B cell (primary cell): ENCODE measurements around the gene PIP4K2C. TPM values are rescaled to one million over a fixed set of nuclear protein-coding genes. Genes with fewer than 3 reads are reported as not detected.

ENCODE experiments used
- ATAC-seq: fragments of 200-7000 bp; cut with Tn5 transposase; one replicate; pipeline ENCODE4 v1.10.0; 2021; ENCODE audit warnings: low read depth, mild to moderate bottlenecking, moderate number of reproducible peaks, moderate library complexity
- CTCF ChIA-PET: fragments of 350-600 bp; sonication (Branson Sonifier 250); formaldehyde crosslinking; loops from one replicate; lab custom pipeline; 2021; ENCODE audit warnings: antibody characterized with exemption, inconsistent platforms; lab: Charles Lee
- POLR2A ChIA-PET: fragments of 350-600 bp; sonication (Branson Sonifier 250); formaldehyde crosslinking; loops from one replicate; lab custom pipeline; 2021; ENCODE audit warnings: antibody characterized with exemption; lab: Charles Lee
- DNase-seq: peaks from one replicate; pipeline ENCODE4 v3.0.0; 2013
- H2AFZ ChIP-seq: 2 replicates; pipeline ENCODE4 v1.6.1; 2012; ENCODE audit warnings: mild to moderate bottlenecking, low read depth, low read length; ENCODE audit not compliant: insufficient read depth, poor library complexity, severe bottlenecking
- H3K27ac ChIP-seq, 2 donors: 1 replicate in 1 of 2; 2 replicates in 1 of 2; pipeline ENCODE4 v1.5.1; 2012 to 2013; ENCODE audit warnings: low read length in 2 of 2, mild to moderate bottlenecking in 2 of 2, moderate library complexity in 1 of 2
- H3K27me3 ChIP-seq, 4 experiments: fragments of 200-600 bp in 1 of 4; sonication (generic) in 1 of 4; replicated peaks in 1 of 4; 1 replicate in 2 of 4; 2 replicates in 2 of 4; pipeline versions ENCODE4 v1.6.1 to v1.7.0; 2013 to 2016; ENCODE audit warnings: low read length in 3 of 4, mild to moderate bottlenecking in 2 of 4, mixed read lengths in 1 of 4, moderate library complexity in 1 of 4; ENCODE audit not compliant: insufficient read depth in 4 of 4, control insufficient read depth in 3 of 4; ENCODE audit errors: control extremely low read depth in 1 of 4
- H3K36me3 ChIP-seq, 2 experiments: replicated peaks in 1 of 2; 1 replicate in 1 of 2; 2 replicates in 1 of 2; pipeline versions ENCODE4 v1.6.1 to v1.7.1; 2013; ENCODE audit warnings: low read length in 1 of 2; ENCODE audit not compliant: insufficient read depth in 2 of 2, control insufficient read depth in 1 of 2; ENCODE audit errors: control extremely low read depth in 1 of 2, extremely low read depth in 1 of 2
- H3K4me1 ChIP-seq, 2 donors: fragments of 200-600 bp in 1 of 2; sonication (generic) in 1 of 2; 1 replicate in 1 of 2; 2 replicates in 1 of 2; pipeline versions ENCODE4 v1.5.1 to v1.6.1; 2013 to 2017; ENCODE audit warnings: low read length in 2 of 2; ENCODE audit not compliant: control insufficient read depth in 2 of 2, insufficient read depth in 2 of 2
- H3K4me2 ChIP-seq: replicated peaks from 2 replicates; pipeline ENCODE3; 2012; ENCODE audit warnings: mild to moderate bottlenecking, low read depth, low read length; ENCODE audit not compliant: poor library complexity, severe bottlenecking
- H3K4me3 ChIP-seq, 5 experiments: fragments of 200-600 bp in 1 of 5; sonication (generic) in 1 of 5; 1 replicate in 3 of 5; 2 replicates in 2 of 5; pipeline versions ENCODE4 v1.5.1 to v1.7.0; 2011 to 2016; ENCODE audit warnings: low read length in 4 of 5, mild to moderate bottlenecking in 4 of 5, low read depth in 2 of 5, control low read depth in 1 of 5, moderate library complexity in 1 of 5; ENCODE audit not compliant: insufficient read depth in 1 of 5; ENCODE audit errors: control extremely low read depth in 1 of 5, extremely low read depth in 1 of 5
- H3K79me2 ChIP-seq: fragments of 200-600 bp; sonication (generic); one replicate; pipeline ENCODE4 v1.6.0; 2016; ENCODE audit warnings: low read length; ENCODE audit not compliant: control insufficient read depth, insufficient read depth
- H3K9ac ChIP-seq: fragments of 200-600 bp; sonication (generic); 2 replicates; pipeline ENCODE4 v1.6.1; 2017; ENCODE audit warnings: mild to moderate bottlenecking, low read length, moderate library complexity
- H3K9me3 ChIP-seq, 3 donors: one replicate each; pipeline versions ENCODE4 v1.6.1 to v1.7.1; 2013; ENCODE audit warnings: low read length in 2 of 3; ENCODE audit not compliant: control insufficient read depth in 2 of 3, insufficient read depth in 1 of 3; ENCODE audit errors: control extremely low read depth in 1 of 3
- H4K20me1 ChIP-seq: 2 replicates; pipeline ENCODE4 v1.6.0; 2012; ENCODE audit warnings: mild to moderate bottlenecking, low read length; ENCODE audit not compliant: insufficient read depth, control insufficient read depth, poor library complexity, severe bottlenecking
- H3K27ac Mint-ChIP-seq: one replicate; pipeline ENCODE4 v1.8.0; 2021; ENCODE audit warnings: mixed read lengths
- H3K27me3 Mint-ChIP-seq: one replicate; pipeline ENCODE4 v1.8.0; 2021; ENCODE audit warnings: mixed read lengths
- H3K4me1 Mint-ChIP-seq: one replicate; pipeline ENCODE4 v1.8.0; 2021; ENCODE audit warnings: mixed read lengths
- H3K4me3 Mint-ChIP-seq: one replicate; pipeline ENCODE4 v1.8.0; 2021; ENCODE audit warnings: mixed read lengths
- H3K9me3 Mint-ChIP-seq: one replicate; pipeline ENCODE4 v1.8.0; 2022; ENCODE audit warnings: mixed read lengths; ENCODE audit not compliant: insufficient read depth
- CTCF ChIP-seq: fragments of 200-600 bp; IDR thresholded peaks from one replicate; pipeline ENCODE4 v1.8.0; 2022; ENCODE audit warnings: antibody characterized with exemption, mild to moderate bottlenecking
- EZH2 ChIP-seq: IDR thresholded peaks from 2 replicates; pipeline ENCODE4 v1.6.1; 2012; ENCODE audit warnings: borderline replicate concordance, low read depth, mild to moderate bottlenecking, moderate library complexity, low read length; ENCODE audit not compliant: insufficient read depth, poor library complexity, severe bottlenecking
- WGBS: methylation state at CpG from one replicate; pipeline ENCODE4 v1.1.5; 2013; ENCODE audit warnings: missing lambda C conversion rate; ENCODE audit not compliant: insufficient coverage; 5-methylcytosine and 5-hydroxymethylcytosine counted together
- intact Hi-C: fragments of 100-400 bp; cut with micrococcal nuclease; formaldehyde crosslinking; loops from one replicate; pipeline ENCODE4 v1.10.0; 2022
- polyA plus RNA-seq: library from polyadenylated mRNA; depleted of rRNA; stranded (reverse); fragments of >200 nt; gene quantifications from 2 replicates; pipeline ENCODE4 v1.2.3, GENCODE V29; 2012
- total RNA-seq, 2 donors: library from RNA; stranded (reverse); fragments of 120-200 nt in 1 of 2; gene quantifications; 1 replicate in 1 of 2; 2 replicates in 1 of 2; pipeline versions ENCODE4 v1.2.3 to v1.2.4, GENCODE V29; 2013 to 2022

Gene PIP4K2C
- total and polyA plus RNA-seq, 2 donors (not counting 1 experiment from before 2014, with no cell fraction given) = 20.1 to 21.3 TPM

GRCh38 chr12:57625261-57626032 lies 34.5 kb downstream of the PIP4K2C start:
- Mint-ChIP-seq H3K4me1 (peaks cover 33% of the 10 kb centered on the region), H3K27ac (no peak overlapping the region), H3K4me3 (no peak overlapping the region), H3K9me3 (no peaks in the 10 kb centered on the region), H3K27me3 (peaks cover 88% of the 10 kb centered on the region)
- CTCF ChIA-PET = interaction anchor here (0.9 to 3.3 kb wide), 5 partner anchors 8 to 166 kb away, joined by 3 to 17 read pairs (median 4); partner anchors contain the start of genes B4GALNT1 and GLI1
- no peak for ATAC-seq
- Histone ChIP-seq H4K20me1 (peaks cover 3% of the 10 kb centered on the region), H3K9me3 (peaks cover 0 to 20% (median 0%) of the 10 kb centered on the region in 3 donors), H3K27me3 (peaks cover 0 to 97% (median 76%) of the 10 kb centered on the region in 4 experiments), H3K4me1 (peaks cover 27 to 46% of the 10 kb centered on the region in 2 donors), H3K79me2 (no peaks in the 10 kb centered on the region), H3K4me3 (no peak overlapping the region), H2AFZ (no peak overlapping the region), H3K36me3 (no peaks in the 10 kb centered on the region), H3K9ac (no peak overlapping the region), H3K4me2 (no peak overlapping the region), H3K27ac (no peak overlapping the region)
- intact Hi-C loops = no loop called here
- 73% methylated on average over 5 of the region's 12 CpGs for WGBS
- no peak for TF ChIP-seq CTCF
- TF ChIP-seq EZH2 = no peak
- DNase-seq = no peak
- POLR2A ChIA-PET = no interaction called here
